ENCODE results near the gene MMP20.

MMP20 gene

GRCh38 chr11:102620818-102621561, 4.1 kb downstream of the MMP20 start:
- no peak for DNase-seq

GRCh38 chr11:102620179-102620578, 5.0 kb downstream of the MMP20 start:
- DNase-seq: no peak

DNA sequence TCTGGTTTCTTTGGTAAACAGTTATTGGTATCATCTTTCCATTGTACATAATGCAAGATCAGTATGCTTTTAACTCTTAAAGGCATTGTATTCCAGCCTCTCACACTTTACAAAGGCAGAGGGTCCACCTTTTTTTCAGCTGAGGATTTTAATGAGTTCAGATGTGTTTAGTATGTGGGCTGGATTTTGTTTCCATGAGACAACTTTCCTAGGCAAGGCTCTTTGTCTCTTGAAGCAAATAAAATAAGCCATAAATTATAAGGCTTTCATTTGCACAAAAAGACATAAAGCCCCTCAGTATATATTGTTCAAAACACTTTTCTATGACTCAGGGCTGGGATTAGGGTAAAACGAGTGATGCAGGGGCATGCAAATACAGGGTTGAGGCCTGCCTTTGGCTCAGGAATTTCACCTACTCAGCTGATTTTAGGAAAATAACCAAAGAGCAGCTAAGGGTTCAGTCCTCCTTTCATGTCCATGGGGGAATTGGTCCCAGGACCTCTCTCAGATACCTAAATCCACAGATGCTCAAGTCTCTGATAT, 7.6 kb downstream of the MMP20 start:
- no peak for DNase-seq

DNA sequence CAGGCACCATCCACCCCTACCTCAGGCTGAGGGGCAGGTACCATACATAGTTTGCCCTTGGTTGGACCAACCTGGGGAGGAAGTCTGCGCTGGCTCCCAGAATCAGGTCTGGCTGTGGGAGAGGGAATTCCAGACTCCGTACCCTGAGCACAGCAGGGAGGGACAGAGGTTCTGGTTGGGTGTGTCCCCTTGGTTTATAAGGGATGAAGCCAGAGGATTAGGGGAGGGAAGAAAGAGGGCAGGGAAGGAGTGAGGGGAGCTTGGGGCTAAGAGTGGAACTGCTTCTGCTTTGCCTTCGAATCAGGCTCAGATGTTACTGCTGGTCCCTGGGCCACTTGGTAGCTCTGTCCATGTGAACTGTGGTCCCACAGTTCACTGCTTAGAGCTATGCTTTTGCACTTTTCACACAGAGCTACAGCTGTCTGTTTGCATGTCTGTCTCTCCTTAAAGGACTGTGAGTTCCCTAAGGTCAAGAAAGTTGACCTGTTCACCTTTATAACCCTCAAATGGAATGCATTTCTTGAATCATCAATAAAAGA, 9.2 kb downstream of the MMP20 start:
- no peak for DNase-seq

DNA sequence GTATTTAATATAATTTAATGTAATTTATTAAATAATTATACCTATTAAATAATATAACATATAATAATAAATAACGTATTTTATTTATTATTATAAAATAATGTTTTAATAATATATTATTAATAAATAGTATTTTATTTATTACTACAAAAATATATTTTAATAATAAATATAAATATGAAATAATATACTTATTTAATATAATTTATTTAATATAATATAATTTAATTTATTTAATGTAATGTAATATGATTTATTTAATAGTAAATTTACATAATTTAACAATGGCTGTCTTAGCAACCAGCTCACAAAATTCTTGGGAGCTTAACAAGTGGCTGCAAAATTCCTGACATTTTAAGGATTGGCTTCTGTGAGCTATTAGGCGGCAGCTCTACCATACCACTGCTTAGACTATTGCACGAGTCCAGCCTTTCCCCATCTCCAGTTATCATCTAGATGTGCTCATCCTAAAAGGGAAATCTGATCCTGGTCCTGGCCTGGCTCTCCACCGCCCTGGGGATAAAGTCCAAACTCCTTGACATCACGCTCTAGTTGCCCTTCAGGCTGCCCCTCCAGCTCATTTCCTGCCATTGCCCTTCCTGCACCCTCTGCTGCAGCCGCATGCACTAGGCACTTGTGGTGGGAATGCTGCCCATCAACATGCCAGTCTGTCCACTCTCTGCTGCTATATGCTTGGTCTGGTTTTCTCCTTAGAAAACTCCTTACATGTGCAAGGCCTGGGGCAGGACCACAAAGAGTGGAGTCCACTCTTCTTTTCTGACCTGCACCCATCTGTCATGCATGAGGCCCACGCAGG, 9.8 kb downstream of the MMP20 start:
- DNase-seq: no peak

DNA sequence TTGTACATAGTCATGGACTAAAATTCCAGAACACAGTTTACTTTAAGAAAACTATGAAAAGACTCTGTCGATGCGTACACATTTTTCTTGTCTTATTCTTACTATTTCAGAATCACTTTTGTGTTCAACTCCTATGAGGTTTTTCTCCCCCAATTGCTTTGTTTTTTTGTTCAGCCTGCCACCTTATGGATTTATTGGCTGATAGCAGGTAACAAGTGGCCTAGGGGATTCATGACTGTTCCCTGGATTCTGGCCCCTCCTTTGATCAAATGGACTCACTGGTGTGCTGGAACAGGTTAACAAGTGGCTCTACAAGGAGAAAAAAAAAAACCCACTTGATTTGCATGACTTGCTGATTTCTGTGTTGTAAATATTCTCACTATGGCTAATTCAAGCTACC, 10.6 kb downstream of the MMP20 start:
- no peak for DNase-seq

DNA sequence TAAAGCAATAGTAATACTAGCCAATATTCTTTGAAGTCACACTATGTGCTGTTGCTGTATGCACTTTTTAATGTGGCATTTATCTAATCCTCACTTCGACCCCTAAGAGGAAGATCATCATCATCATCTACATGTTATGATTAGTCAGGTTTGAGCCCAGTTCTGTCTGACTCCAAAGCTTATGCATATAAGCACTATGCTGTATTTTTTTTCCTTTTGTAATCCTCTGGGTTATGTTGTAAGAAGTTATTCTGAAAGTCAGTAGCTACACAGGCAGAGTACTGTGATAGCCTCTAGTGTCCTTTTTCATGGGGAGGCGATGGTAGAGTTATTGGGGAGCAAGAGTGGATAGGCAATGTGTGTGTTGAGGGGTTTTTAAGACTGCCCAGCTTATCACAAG, 11.1 kb downstream of the MMP20 start:
- no peak for DNase-seq

GRCh38 chr11:102613450-102613849, 11.7 kb downstream of the MMP20 start:
- no peak for DNase-seq

GRCh38 chr11:102611291-102611690, 13.8 kb downstream of the MMP20 start:
- DNase-seq: no peak

GRCh38 chr11:102610200-102610599, 14.9 kb downstream of the MMP20 start:
- DNase-seq: no peak

GRCh38 chr11:102608699-102609098, 16.4 kb downstream of the MMP20 start:
- DNase-seq: no peak

DNA sequence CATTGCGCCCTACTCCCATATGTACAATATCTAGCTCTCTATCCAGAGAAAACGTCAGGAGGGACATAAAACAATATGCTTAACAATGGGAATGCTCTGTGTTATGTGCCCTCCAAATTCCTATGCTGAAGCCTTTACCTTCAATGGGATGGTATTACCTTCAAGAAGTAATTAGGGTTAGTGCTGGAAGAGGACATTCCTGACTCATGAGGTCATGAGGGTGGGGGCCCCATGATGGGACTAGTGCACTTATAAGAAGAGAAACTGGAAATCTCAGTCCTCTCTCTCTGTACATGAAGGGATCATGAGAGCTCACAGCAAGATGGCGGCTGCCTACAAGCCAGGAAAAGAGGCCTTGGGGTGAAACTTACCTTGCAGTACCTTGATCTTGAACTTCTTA, 20.3 kb downstream of the MMP20 start:
- DNase-seq: no peak

- no peak for DNase-seq
Measured at GRCh38 chr11:102604011-102604410, 21.1 kb downstream of the MMP20 start.

DNA sequence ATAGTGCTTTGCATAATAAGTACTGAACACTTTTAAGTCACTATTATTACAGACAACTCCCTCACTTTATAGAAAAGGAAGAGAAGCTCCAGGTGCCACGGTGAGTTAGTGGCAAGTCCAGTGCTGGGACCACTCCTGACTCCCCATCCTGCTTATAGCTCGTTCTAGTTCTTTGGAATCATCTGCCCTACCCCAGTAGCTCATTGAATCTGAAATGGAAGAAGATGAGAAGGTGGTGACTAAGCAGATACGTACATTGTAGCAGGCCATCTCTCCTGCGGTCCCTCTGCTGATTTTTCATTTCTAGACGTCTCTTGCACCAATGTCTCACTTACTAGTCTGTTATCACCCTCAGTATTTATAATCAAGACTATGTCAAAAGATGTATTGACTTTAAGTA, 21.6 kb downstream of the MMP20 start:
- DNase-seq: no peak

GRCh38 chr11:102603091-102603490, 22.0 kb downstream of the MMP20 start:
- no peak for DNase-seq

GRCh38 chr11:102600666-102601065, 24.5 kb downstream of the MMP20 start:
- no peak for DNase-seq

GRCh38 chr11:102599642-102600261, 25.4 kb downstream of the MMP20 start:
- DNase-seq: no peak

DNA sequence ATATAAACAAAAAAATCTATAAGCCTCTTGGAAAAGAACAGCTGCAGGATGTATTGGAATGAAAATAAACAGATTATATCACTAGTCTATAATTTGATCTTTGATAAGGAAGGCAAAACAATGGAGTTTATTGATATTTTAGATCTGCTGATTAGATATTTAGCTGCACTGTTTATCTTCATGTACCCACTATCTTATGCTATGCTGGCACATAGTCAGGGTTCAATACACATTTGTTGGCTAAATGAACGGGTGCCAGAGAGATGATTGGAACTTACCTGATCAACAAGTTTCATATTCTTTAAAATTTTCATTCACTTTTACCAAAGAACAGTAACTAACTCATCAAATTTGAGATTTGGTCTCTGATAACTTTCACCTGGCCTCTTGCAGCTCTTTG, 26.9 kb downstream of the MMP20 start:
- DNase-seq: no peak

GRCh38 chr11:102596578-102596977, 28.6 kb downstream of the MMP20 start:
- DNase-seq: no peak

DNA sequence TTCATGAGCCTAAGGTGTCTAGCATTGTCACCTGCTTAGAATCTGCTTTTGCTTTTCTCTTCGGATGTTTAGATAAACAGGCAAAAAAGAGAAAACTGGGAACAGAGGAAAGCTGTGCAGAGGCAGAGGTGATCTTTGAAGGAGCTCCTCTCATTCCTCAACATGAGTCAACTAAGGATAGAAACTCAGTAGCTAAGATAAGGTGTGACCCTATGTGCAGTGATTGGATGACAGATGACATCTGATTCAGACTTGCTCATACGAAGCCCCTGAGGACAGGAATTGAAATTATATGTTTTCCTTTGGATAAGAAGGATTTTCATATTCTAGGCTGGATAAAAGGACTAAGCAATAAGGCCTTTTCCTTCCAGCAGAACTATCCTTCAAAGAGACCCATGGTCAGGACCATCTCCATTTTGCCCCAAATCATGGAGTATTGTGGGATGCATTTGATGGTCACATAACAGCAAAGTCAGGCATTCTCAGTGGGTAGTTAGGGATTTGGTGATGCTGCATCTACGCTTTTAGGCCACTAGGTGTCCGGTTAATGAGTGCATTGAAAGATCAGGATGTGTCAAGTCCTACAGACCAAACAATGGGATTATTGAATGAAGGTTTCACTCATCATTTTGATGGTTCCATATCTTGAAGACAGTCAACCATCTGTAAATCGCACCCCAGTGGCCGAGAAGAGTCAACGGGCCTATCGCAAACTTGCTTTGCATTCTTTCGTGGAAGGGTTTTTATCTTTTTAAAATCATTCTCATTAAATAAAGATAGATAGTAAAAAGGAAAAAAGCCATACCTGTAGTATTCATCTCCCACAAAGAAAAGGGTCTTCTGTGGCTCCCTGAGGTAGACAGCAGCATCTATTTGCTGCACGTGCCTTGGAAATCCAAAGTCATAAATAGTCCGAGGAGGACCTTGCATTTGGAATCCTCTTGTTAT, 32.2 kb downstream of the MMP20 start:
- peak; percentile 8 for DNase-seq

DNA sequence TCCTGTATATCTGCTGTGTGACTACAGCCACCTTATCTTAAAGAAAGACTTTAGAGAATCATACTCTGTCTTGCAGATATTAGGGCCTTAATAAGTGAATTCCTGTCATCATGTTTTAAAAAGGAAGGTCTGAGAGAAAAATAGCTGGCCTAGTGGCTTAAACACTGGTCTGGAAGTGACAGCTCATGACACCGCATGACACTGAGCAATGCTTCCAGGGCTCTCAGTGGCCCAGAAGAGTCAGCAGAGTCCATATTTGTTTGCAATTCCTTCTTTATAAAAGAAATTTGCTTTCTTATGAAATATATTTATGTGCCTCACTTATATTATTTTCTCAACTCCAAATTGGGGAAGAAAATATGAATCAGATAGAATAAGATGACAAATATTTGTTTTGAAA, 33.0 kb downstream of the MMP20 start:
- DNase-seq: no peak

- DNase-seq: no peak
Measured at GRCh38 chr11:102591160-102591718, 33.9 kb downstream of the MMP20 start.
